ENCODE results near the gene PID1. TPM values are rescaled to one million over a fixed set of nuclear protein-coding genes. Genes with fewer than 3 reads are reported as not detected.

The PID1 gene
- polyA plus RNA-seq, 1 of the 3 experiments (the other 2 are of a cell fraction) = 0.16 TPM

DNA sequence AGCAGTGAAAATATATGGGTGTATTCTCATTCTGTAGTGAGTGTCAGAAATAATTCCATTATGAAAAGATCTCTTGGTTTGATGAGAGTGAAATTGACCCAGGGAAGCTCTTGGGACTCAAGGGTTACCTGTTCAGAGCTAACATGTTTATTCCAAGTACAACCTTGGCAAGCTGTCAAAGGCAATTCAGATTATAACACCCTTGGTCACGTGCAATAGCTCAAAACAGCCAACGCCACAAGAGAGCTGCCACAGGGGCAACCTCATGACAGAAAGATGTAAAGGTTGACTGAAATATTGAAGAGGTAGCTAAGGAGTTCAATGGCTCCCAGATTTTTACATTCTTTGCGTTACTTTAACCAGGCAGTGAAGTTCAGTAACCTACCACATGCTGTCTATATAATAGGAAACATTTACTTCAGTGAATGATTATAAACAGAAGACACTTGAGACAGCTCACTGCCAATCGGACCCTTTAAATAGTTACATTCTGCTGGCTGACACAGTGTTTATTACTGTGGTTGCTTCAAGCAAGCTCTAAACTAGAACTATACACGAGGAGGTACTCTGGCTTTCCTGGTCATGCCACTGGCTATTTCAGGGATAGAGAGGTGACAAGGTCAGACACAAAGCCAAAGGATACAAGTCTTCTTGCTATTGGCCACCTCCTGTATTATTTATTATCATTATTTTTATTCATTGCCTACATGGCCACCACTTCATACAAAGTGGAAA, 187.3 kb downstream of the PID1 start:
- Histone ChIP-seq H4K20me1 (ENCODE audit: insufficient read depth) (no peaks in the 10 kb centered on the region), H3K36me3 (replicated peaks in 1 of 2; ENCODE audit: control insufficient read depth in 1 of 2, insufficient read depth in 2 of 2, low read length in 1 of 2) (no peaks in the 10 kb centered on the region), H3K27me3 (ENCODE audit: insufficient read depth) (no peaks in the 10 kb centered on the region), H3K4me2 (no peak overlapping the region), H3F3A (replicated peaks; ENCODE audit: insufficient read depth) (no peaks in the 10 kb centered on the region), H3K4me3 (ENCODE audit: low read depth in 2 of 2, low read length in 1 of 2) (no peak overlapping the region), H3K27ac (ENCODE audit: low read depth in 2 of 2, low read length in 1 of 2) (no peak overlapping the region), H3K79me2 (ENCODE audit: insufficient read depth) (no peaks in the 10 kb centered on the region), H2AFZ (ENCODE audit: low read depth) (no peak overlapping the region), H3K9me2 (no peaks in the 10 kb centered on the region), H3K4me1 (ENCODE audit: control insufficient read depth in 1 of 2, insufficient read depth in 2 of 2, low read depth in 1 of 2, low read length in 1 of 2) (peaks cover 0 to 3% of the 10 kb centered on the region in 2 experiments; a peak in 2 of 4 replicates), H3K9me3 (no peaks in the 10 kb centered on the region), H3K9ac (no peak overlapping the region)
- POLR2A ChIA-PET = no interaction called here
- no peak for DNase-seq
- 34% methylated on average over 5 of the region's 5 CpGs for WGBS (ENCODE audit: low lambda C conversion rate)
- CTCF ChIA-PET = interaction anchor here (0.8 to 1.2 kb wide), 2 partner anchors 13 to 57 kb away, joined by 3 to 4 read pairs; no protein-coding TSS in a partner anchor
- TF ChIP-seq ELF1 (IDR thresholded peaks at IDR 0.05) (no peak), TCF12 (IDR thresholded peaks at IDR 0.05) (no peak), SMC3 (IDR thresholded peaks at IDR 0.05; ENCODE audit: low read depth, low read length) (no peak), EP300 (IDR thresholded peaks at IDR 0.05; ENCODE audit: borderline replicate concordance in 1 of 2, low read depth in 1 of 2, low read length in 1 of 2) (no peak), SIN3A (IDR thresholded peaks at IDR 0.05; ENCODE audit: borderline replicate concordance, low read depth, low read length) (no peak), NFIC (IDR thresholded peaks at IDR 0.05; ENCODE audit: borderline replicate concordance) (no peak), RXRA (IDR thresholded peaks at IDR 0.05; ENCODE audit: borderline replicate concordance, low read depth) (no peak), TEAD4 (IDR thresholded peaks at IDR 0.05; ENCODE audit: borderline replicate concordance, insufficient read depth) (no peak), YY1 (IDR thresholded peaks at IDR 0.05; ENCODE audit: low read depth) (no peak), CHD2 (IDR thresholded peaks at IDR 0.05; ENCODE audit: low read length, partially characterized antibody) (no peak), FOXJ3 (CRISPR knock-in tag; IDR thresholded peaks at IDR 0.05) (no peak), FOXM1 (IDR thresholded peaks at IDR 0.05; ENCODE audit: low read depth) (no peak), POLR2AphosphoS5 (IDR thresholded peaks at IDR 0.05; ENCODE audit: low read depth, low read length) (no peak), MXI1 (IDR thresholded peaks at IDR 0.05; ENCODE audit: low read depth, low read length) (no peak)
- TF ChIP-seq, protein P1, sequence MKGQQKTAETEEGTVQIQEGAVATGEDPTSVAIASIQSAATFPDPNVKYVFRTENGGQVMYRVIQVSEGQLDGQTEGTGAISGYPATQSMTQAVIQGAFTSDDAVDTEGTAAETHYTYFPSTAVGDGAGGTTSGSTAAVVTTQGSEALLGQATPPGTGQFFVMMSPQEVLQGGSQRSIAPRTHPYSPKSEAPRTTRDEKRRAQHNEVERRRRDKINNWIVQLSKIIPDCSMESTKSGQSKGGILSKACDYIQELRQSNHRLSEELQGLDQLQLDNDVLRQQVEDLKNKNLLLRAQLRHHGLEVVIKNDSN (IDR thresholded peaks at IDR 0.05; ENCODE audit: borderline replicate concordance, low read depth) = no peak
- TF ChIP-seq, protein P2, sequence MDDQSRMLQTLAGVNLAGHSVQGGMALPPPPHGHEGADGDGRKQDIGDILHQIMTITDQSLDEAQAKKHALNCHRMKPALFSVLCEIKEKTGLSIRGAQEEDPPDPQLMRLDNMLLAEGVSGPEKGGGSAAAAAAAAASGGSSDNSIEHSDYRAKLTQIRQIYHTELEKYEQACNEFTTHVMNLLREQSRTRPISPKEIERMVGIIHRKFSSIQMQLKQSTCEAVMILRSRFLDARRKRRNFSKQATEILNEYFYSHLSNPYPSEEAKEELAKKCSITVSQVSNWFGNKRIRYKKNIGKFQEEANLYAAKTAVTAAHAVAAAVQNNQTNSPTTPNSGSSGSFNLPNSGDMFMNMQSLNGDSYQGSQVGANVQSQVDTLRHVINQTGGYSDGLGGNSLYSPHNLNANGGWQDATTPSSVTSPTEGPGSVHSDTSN (IDR thresholded peaks at IDR 0.05) = no peak

DNA sequence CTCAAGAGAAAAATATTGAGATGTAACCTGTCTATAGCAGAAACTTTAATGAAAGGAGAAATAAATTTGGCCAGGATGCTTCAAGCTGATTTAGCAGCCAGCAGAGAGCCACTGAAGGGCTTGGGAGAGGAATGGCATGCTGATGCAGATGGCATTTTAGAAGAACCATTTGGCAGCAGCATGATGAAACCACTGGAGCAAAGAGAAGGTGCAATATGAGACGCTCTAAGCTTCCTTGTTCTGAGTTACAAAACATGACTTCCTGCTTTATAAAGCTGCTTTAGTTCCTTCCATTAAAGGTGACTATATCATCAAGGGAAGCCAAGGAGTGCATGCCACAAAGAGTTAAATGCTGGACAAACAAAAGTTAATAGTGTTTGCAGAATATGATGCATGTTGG, 189.7 kb downstream of the PID1 start:
- Histone ChIP-seq H3K4me1 (ENCODE audit: control insufficient read depth in 1 of 2, insufficient read depth in 2 of 2, low read depth in 1 of 2, low read length in 1 of 2) (no peaks in the 10 kb centered on the region; a peak in 2 of 4 replicates), H3K4me3 (ENCODE audit: low read depth in 2 of 2, low read length in 1 of 2) (no peak overlapping the region), H3K36me3 (replicated peaks in 1 of 2; ENCODE audit: control insufficient read depth in 1 of 2, insufficient read depth in 2 of 2, low read length in 1 of 2) (no peaks in the 10 kb centered on the region), H3K9ac (no peak overlapping the region), H3K27me3 (ENCODE audit: insufficient read depth) (no peaks in the 10 kb centered on the region), H3K9me3 (no peaks in the 10 kb centered on the region), H3F3A (replicated peaks; ENCODE audit: insufficient read depth) (no peaks in the 10 kb centered on the region), H3K9me2 (no peaks in the 10 kb centered on the region), H3K27ac (ENCODE audit: low read depth in 2 of 2, low read length in 1 of 2) (no peak overlapping the region), H3K79me2 (ENCODE audit: insufficient read depth) (no peaks in the 10 kb centered on the region), H2AFZ (ENCODE audit: low read depth) (no peak overlapping the region), H3K4me2 (no peak overlapping the region), H4K20me1 (ENCODE audit: insufficient read depth) (no peaks in the 10 kb centered on the region)
- DNase-seq = no peak
- POLR2A ChIA-PET = no interaction called here
- CTCF ChIA-PET = no interaction called here
- WGBS (ENCODE audit: low lambda C conversion rate) = 38% methylated on average over 1 of the region's 1 CpG
- TF ChIP-seq SIN3A (IDR thresholded peaks at IDR 0.05; ENCODE audit: borderline replicate concordance, low read depth, low read length) = no peak
- TF ChIP-seq GABPA (IDR thresholded peaks at IDR 0.05; ENCODE audit: low read depth) = no peak
- TF ChIP-seq, protein P2 (IDR thresholded peaks at IDR 0.05) = no peak
- no peak for TF ChIP-seq EZH2phosphoT487 (IDR thresholded peaks at IDR 0.05; ENCODE audit: borderline replicate concordance, low read depth)
- no peak for TF ChIP-seq MEF2A (IDR thresholded peaks at IDR 0.05; ENCODE audit: borderline replicate concordance, low read depth)
- TF ChIP-seq, protein P3, sequence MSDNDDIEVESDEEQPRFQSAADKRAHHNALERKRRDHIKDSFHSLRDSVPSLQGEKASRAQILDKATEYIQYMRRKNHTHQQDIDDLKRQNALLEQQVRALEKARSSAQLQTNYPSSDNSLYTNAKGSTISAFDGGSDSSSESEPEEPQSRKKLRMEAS (IDR thresholded peaks at IDR 0.05; ENCODE audit: low read depth) = no peak
- TF ChIP-seq JUND (IDR thresholded peaks at IDR 0.05) = no peak
- TF ChIP-seq, protein P4, sequence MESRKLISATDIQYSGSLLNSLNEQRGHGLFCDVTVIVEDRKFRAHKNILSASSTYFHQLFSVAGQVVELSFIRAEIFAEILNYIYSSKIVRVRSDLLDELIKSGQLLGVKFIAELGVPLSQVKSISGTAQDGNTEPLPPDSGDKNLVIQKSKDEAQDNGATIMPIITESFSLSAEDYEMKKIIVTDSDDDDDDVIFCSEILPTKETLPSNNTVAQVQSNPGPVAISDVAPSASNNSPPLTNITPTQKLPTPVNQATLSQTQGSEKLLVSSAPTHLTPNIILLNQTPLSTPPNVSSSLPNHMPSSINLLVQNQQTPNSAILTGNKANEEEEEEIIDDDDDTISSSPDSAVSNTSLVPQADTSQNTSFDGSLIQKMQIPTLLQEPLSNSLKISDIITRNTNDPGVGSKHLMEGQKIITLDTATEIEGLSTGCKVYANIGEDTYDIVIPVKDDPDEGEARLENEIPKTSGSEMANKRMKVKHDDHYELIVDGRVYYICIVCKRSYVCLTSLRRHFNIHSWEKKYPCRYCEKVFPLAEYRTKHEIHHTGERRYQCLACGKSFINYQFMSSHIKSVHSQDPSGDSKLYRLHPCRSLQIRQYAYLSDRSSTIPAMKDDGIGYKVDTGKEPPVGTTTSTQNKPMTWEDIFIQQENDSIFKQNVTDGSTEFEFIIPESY (IDR thresholded peaks at IDR 0.05; ENCODE audit: borderline replicate concordance, low read depth) = no peak
- no peak for TF ChIP-seq TAF1 (IDR thresholded peaks at IDR 0.05; ENCODE audit: borderline replicate concordance, low read depth, low read length)
- no peak for TF ChIP-seq FOXM1 (IDR thresholded peaks at IDR 0.05; ENCODE audit: low read depth)
- TF ChIP-seq SMC3 (IDR thresholded peaks at IDR 0.05; ENCODE audit: low read depth, low read length) = no peak
